MM.1S (cell line): ENCODE data around the gene HIBCH.

ENCODE experiments used
- EZH2 ChIP-seq: fragments of 300-600 bp; sonication (generic); optimal IDR thresholded peaks from 2 replicates; pipeline ENCODE3; 2017; ENCODE audit warnings: low read depth, mild to moderate bottlenecking, antibody characterized with exemption, low read length, mixed read lengths
- EZH2phosphoT487 ChIP-seq: fragments of 300-600 bp; sonication (generic); IDR thresholded peaks from 2 replicates; pipeline ENCODE4 v1.6.1; 2018; ENCODE audit warnings: antibody characterized with exemption, low read length
- TF ChIP-seq, protein P1 (sequence below): fragments of 300-600 bp; sonication (generic); IDR thresholded peaks from 2 replicates; pipeline ENCODE4 v1.5.1; 2016; ENCODE audit warnings: antibody characterized with exemption, low read length, mixed read lengths

- TF ChIP-seq, protein P1, sequence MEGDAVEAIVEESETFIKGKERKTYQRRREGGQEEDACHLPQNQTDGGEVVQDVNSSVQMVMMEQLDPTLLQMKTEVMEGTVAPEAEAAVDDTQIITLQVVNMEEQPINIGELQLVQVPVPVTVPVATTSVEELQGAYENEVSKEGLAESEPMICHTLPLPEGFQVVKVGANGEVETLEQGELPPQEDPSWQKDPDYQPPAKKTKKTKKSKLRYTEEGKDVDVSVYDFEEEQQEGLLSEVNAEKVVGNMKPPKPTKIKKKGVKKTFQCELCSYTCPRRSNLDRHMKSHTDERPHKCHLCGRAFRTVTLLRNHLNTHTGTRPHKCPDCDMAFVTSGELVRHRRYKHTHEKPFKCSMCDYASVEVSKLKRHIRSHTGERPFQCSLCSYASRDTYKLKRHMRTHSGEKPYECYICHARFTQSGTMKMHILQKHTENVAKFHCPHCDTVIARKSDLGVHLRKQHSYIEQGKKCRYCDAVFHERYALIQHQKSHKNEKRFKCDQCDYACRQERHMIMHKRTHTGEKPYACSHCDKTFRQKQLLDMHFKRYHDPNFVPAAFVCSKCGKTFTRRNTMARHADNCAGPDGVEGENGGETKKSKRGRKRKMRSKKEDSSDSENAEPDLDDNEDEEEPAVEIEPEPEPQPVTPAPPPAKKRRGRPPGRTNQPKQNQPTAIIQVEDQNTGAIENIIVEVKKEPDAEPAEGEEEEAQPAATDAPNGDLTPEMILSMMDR = no peak
- TF ChIP-seq EZH2 (no peak), EZH2phosphoT487 (no peak)
Measured at GRCh38 chr2:190313880-190314279, 5.7 kb downstream of the HIBCH start.
